K562 (cell line): ENCODE measurements around the gene OPRL1. TPM values are rescaled to one million over a fixed set of nuclear protein-coding genes. Genes with fewer than 3 reads are reported as not detected.
A peak's percentile ranks its signal among the peaks of the same experiment; 100 is the strongest.

ENCODE experiments used
- ATF7 ChIP-seq: fragments of 450-650 bp; IDR thresholded peaks from 2 replicates; pipeline ENCODE4 v1.7.1; 2014; ENCODE audit warnings: mild to moderate bottlenecking, moderate library complexity
- BACH1 ChIP-seq: fragments of 200-800 bp; sonication (Bioruptor generic); IDR thresholded peaks from 2 replicates; pipeline ENCODE4 v1.6.1; 2016; ENCODE audit warnings: missing genetic modification characterization, missing compliant biosample characterization
- E2F3 ChIP-seq: fragments of 250-450 bp; sonication (Bioruptor Pico); IDR thresholded peaks from 2 replicates; pipeline ENCODE4 v1.4.0; 2020; ENCODE audit warnings: mild to moderate bottlenecking
- EP300 ChIP-seq: IDR thresholded peaks from 2 replicates; pipeline ENCODE4 v1.6.1; 2012; ENCODE audit warnings: low read length, improper control_type of control experiment
- EP400 ChIP-seq: fragments of 450-650 bp; IDR thresholded peaks from 2 replicates; pipeline ENCODE4 v1.6.1; 2017; ENCODE audit warnings: antibody characterized with exemption, mild to moderate bottlenecking, moderate library complexity
- FOSL1 ChIP-seq: fragments of 200-800 bp; sonication (Bioruptor generic); conservative IDR thresholded peaks from 2 replicates; pipeline ENCODE4 v1.6.1; 2016; ENCODE audit warnings: missing genetic modification characterization, missing compliant biosample characterization
- HSF4 ChIP-seq: fragments of 250-450 bp; sonication (Bioruptor Pico); IDR thresholded peaks from 2 replicates; pipeline ENCODE4 v2.1.2; 2022; ENCODE audit warnings: mild to moderate bottlenecking, moderate library complexity, borderline replicate concordance
- LARP7 ChIP-seq: fragments of 450-650 bp; IDR thresholded peaks from 2 replicates; pipeline ENCODE4 v1.6.1; 2016
- LCOR ChIP-seq: sonication (generic); formaldehyde crosslinking; IDR thresholded peaks from 2 replicates; pipeline ENCODE4 v1.8.0; 2022; ENCODE audit warnings: mild to moderate bottlenecking, missing genetic modification reagents
- NELFE ChIP-seq: IDR thresholded peaks from 2 replicates; pipeline ENCODE4 v1.6.1; 2011; ENCODE audit warnings: mild to moderate bottlenecking; ENCODE audit not compliant: insufficient read depth, insufficient read length
- NKRF ChIP-seq: fragments of 450-650 bp; IDR thresholded peaks from 2 replicates; pipeline ENCODE4 v1.6.1; 2016; ENCODE audit warnings: borderline replicate concordance
- RBFOX2 ChIP-seq: fragments of 200-400 bp; formaldehyde crosslinking; IDR thresholded peaks from 2 replicates; pipeline ENCODE4 v1.6.1; 2017; ENCODE audit warnings: low read depth, mild to moderate bottlenecking, low read length, moderate library complexity
- RBM25 ChIP-seq: fragments of 200-400 bp; formaldehyde crosslinking; IDR thresholded peaks from 2 replicates; pipeline ENCODE4 v1.6.1; 2018; ENCODE audit warnings: low read length, low read depth, moderate library complexity; ENCODE audit not compliant: severe bottlenecking
- SMC3 ChIP-seq: conservative IDR thresholded peaks from 2 replicates; pipeline ENCODE4 v1.6.1; 2011; ENCODE audit warnings: low read depth, low read length, improper control_type of control experiment; ENCODE audit not compliant: insufficient read depth
- SRSF3 ChIP-seq: fragments of 200-400 bp; formaldehyde crosslinking; IDR thresholded peaks from 2 replicates; pipeline ENCODE4 v1.6.1; 2016; ENCODE audit warnings: mild to moderate bottlenecking, low read length, moderate library complexity; ENCODE audit not compliant: insufficient read depth
- THAP12 ChIP-seq: fragments of 250-450 bp; sonication (Bioruptor Pico); IDR thresholded peaks from 2 replicates; pipeline ENCODE4 v1.9.0; 2021; ENCODE audit warnings: mild to moderate bottlenecking, inconsistent platforms
- U2AF1 ChIP-seq: fragments of 200-400 bp; formaldehyde crosslinking; optimal IDR thresholded peaks from 2 replicates; pipeline ENCODE3; 2017; ENCODE audit warnings: mild to moderate bottlenecking, low read depth, low read length, moderate library complexity
- ZBED1 ChIP-seq: IDR thresholded peaks from 2 replicates; pipeline ENCODE4 v1.6.1; 2014
- ZNF24 ChIP-seq: fragments of 450-650 bp; IDR thresholded peaks from 2 replicates; pipeline ENCODE4 v1.6.1; 2016
- ZNF586 ChIP-seq: fragments of 450-650 bp; formaldehyde crosslinking; conservative IDR thresholded peaks from 2 replicates; pipeline ENCODE4 v1.4.0; 2020; ENCODE audit warnings: mild to moderate bottlenecking, moderate library complexity
- ZNF785 ChIP-seq: fragments of 250-450 bp; sonication (Bioruptor Pico); IDR thresholded peaks from 2 replicates; pipeline ENCODE4 v1.4.0; 2020; ENCODE audit warnings: mild to moderate bottlenecking
- ZSCAN29 ChIP-seq: fragments of 450-650 bp; IDR thresholded peaks from 2 replicates; pipeline ENCODE4 v1.6.1; 2017
- polyA plus RNA-seq, 8 experiments: library from polyadenylated mRNA; depleted of rRNA in 4 of 8; stranded (reverse) in 5 of 8; unstranded in 3 of 8; fragments of >200 nt; fragmentation: Nextera tagmentation in 2 of 8; fragmentation: Illumina TruSeq in 1 of 8; extraction: Ambion mirVana in 2 of 8; extraction: Trizol in 1 of 8; gene quantifications; 2 replicates each; pipeline versions ENCODE4 v1.2.1 to v1.2.3, GENCODE V29; 2011 to 2014; ENCODE audit warnings: inconsistent platforms in 1 of 8, missing spikeins in 1 of 8
- total RNA-seq, 7 experiments: library from RNA; depleted of rRNA in 6 of 7; stranded (reverse); fragments of >200 nt in 6 of 7; fragmentation: Illumina TruSeq in 2 of 7; extraction: Trizol in 2 of 7; gene quantifications; 2 replicates each; pipeline versions ENCODE4 v1.2.1 to v1.2.3, GENCODE V29; 2011 to 2021; ENCODE audit warnings: low replicate concordance in 1 of 7

OPRL1 gene
- total and polyA plus RNA-seq, 9 of the 15 experiments (the other 6 are each of a cell fraction or from before 2014, with no cell fraction given): 0.06 to 0.33 (median 0.11) TPM; not detected in 2

DNA sequence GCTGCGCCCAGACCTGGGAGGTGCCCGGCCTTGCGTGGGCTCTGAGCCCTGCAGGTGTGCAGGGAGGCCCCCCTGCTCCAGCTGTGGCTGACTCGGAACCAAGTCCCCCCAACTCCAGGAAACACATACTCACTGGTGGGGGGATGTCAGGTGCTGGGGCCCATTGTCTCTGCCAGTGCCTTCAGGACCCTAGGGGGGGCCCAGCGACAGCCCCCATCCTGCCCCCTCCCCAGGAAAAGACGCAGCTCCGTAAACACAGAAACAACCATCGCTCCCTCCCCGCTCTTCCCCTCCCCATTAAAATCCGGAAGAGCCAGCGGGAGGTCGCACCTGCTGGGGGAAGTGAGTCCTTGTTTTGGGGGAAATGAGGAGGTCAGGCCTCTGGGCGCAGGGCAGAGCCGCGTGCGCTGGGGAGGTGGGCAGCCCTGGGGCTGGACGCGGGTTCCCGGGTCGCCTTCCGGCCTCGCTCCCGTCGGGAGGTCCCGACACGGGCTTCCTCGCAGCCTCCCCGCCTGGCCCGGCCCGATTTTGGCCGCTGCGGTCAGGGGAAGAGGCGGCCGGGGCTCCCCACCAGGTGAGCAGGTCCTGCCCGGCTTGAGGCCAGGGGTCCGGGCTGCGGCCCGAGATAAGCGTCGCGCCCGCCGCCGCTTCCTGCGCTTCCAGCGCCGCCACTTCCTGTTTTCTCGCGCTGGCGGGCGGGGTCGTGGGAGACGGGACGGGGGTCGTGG, 37.7 kb upstream of the OPRL1 start (continued):
- no peak for TF ChIP-seq NKRF
- no peak for TF ChIP-seq LARP7
- no peak for TF ChIP-seq ZNF586
- no peak for TF ChIP-seq ZBED1
- TF ChIP-seq BACH1 (tag): no peak
- TF ChIP-seq SRSF3: peak; percentile 51; the same call in 1 of the 2 replicates
- TF ChIP-seq SMC3: no peak
- no peak for TF ChIP-seq THAP12 (CRISPR knock-in tag)
- TF ChIP-seq RBM25: no peak
- TF ChIP-seq NELFE: no peak
- TF ChIP-seq ATF7: peak; percentile 41; the same call in 1 of the 2 replicates
- no peak for TF ChIP-seq U2AF1
- peak; percentile 67 for TF ChIP-seq LCOR (CRISPR knock-in tag)
- no peak for TF ChIP-seq ZNF785 (CRISPR knock-in tag)
- TF ChIP-seq RBFOX2: peak; percentile 77
- TF ChIP-seq ZNF24: no peak
- TF ChIP-seq FOSL1 (tag): no peak
- no peak for TF ChIP-seq ZSCAN29
- TF ChIP-seq EP400: peak; percentile 13; the same call in 1 of the 2 replicates
- TF ChIP-seq E2F3 (CRISPR knock-in tag): no peak
- TF ChIP-seq HSF4: no peak
- TF ChIP-seq EP300: peak; percentile 53
